HUES6 (cell line): ENCODE results near the gene FAM241B.

Source experiments
- H3K27ac ChIP-seq: 2 replicates; pipeline ENCODE4 v1.7.0; 2013; ENCODE audit warnings: low read depth, mild to moderate bottlenecking, low read length, inconsistent platforms
- H3K27me3 ChIP-seq: 2 replicates; pipeline ENCODE4 v1.6.1; 2013; ENCODE audit warnings: low read length; ENCODE audit not compliant: control insufficient read depth, insufficient read depth
- H3K36me3 ChIP-seq: 2 replicates; pipeline ENCODE4 v1.6.1; 2013; ENCODE audit warnings: low read length; ENCODE audit not compliant: control insufficient read depth, insufficient read depth
- H3K4me1 ChIP-seq: 2 replicates; pipeline ENCODE4 v1.6.1; 2013; ENCODE audit warnings: low read length; ENCODE audit not compliant: control insufficient read depth, insufficient read depth
- H3K4me3 ChIP-seq: 2 replicates; pipeline ENCODE4 v1.5.1; 2013; ENCODE audit warnings: low read depth, low read length
- H3K9ac ChIP-seq: one replicate; pipeline ENCODE4 v1.6.1; 2013; ENCODE audit warnings: mild to moderate bottlenecking, low read length
- H3K9me3 ChIP-seq: 2 replicates; pipeline ENCODE4 v1.6.1; 2013; ENCODE audit warnings: low read depth, low read length; ENCODE audit not compliant: control insufficient read depth, insufficient read depth

FAM241B gene

GRCh38 chr10:69629897-69630650 is at the start of gene FAM241B:
Gene FAM241B, plus strand, starts transcription at chr10:69630247. Its CDS starts 1,497 bp downstream, at chr10:69631744.
- Histone ChIP-seq H3K36me3 (peaks cover 18% of the 10 kb centered on the region), H3K9me3 (no peaks in the 10 kb centered on the region), H3K4me1 (peaks cover 9% of the 10 kb centered on the region; the same call in 1 of the 2 replicates), H3K27me3 (peaks cover 31% of the 10 kb centered on the region), H3K4me3 (peak within 1 kb of the TSS; percentile 82), H3K9ac (peak within 1 kb of the TSS; percentile 34), H3K27ac (no peak within 1 kb of the TSS)

GRCh38 chr10:69580435-69580834 is 49.6 kb upstream of the FAM241B start:
- Histone ChIP-seq H3K4me3 (no peak overlapping the region), H3K27ac (no peak overlapping the region), H3K36me3 (no peaks in the 10 kb centered on the region), H3K9me3 (no peaks in the 10 kb centered on the region), H3K27me3 (peaks cover 100% of the 10 kb centered on the region), H3K4me1 (peaks cover 23% of the 10 kb centered on the region), H3K9ac (no peak overlapping the region)

- Histone ChIP-seq H3K36me3 (no peaks in the 10 kb centered on the region), H3K4me1 (peaks cover 8% of the 10 kb centered on the region), H3K9me3 (no peaks in the 10 kb centered on the region; the same call in 1 of the 2 replicates), H3K4me3 (no peak overlapping the region), H3K9ac (no peak overlapping the region), H3K27me3 (peaks cover 97% of the 10 kb centered on the region), H3K27ac (no peak overlapping the region)
These were observed 46.9 kb upstream of the FAM241B start for GRCh38 chr10:69583106-69583505.

GRCh38 chr10:69584624-69585023 is 45.4 kb upstream of the FAM241B start:
- no peaks in the 10 kb centered on the region for H3K36me3 ChIP-seq
- no peaks in the 10 kb centered on the region for H3K4me1 ChIP-seq
- no peak overlapping the region for H3K27ac ChIP-seq
- no peak overlapping the region for H3K9ac ChIP-seq
- H3K27me3 ChIP-seq = peaks cover 92% of the 10 kb centered on the region
- H3K4me3 ChIP-seq = no peak overlapping the region
- no peaks in the 10 kb centered on the region; the same call in 1 of the 2 replicates for H3K9me3 ChIP-seq

- Histone ChIP-seq H3K27me3 (peaks cover 58% of the 10 kb centered on the region), H3K27ac (no peak overlapping the region), H3K4me1 (no peaks in the 10 kb centered on the region), H3K36me3 (no peaks in the 10 kb centered on the region), H3K9me3 (no peaks in the 10 kb centered on the region; the same call in 1 of the 2 replicates), H3K4me3 (no peak overlapping the region), H3K9ac (no peak overlapping the region)
These were observed 41.7 kb upstream of the FAM241B start for GRCh38 chr10:69588358-69588757.

GRCh38 chr10:69600761-69601330 is 29.2 kb upstream of the FAM241B start:
- Histone ChIP-seq H3K9me3 (no peaks in the 10 kb centered on the region), H3K4me3 (no peak overlapping the region), H3K36me3 (no peaks in the 10 kb centered on the region), H3K4me1 (no peaks in the 10 kb centered on the region), H3K9ac (no peak overlapping the region), H3K27ac (no peak overlapping the region), H3K27me3 (peaks cover 31% of the 10 kb centered on the region; the same call in 1 of the 2 replicates)

GRCh38 chr10:69609077-69609476 is 21.0 kb upstream of the FAM241B start:
- Histone ChIP-seq H3K4me3 (no peak overlapping the region), H3K4me1 (no peaks in the 10 kb centered on the region), H3K36me3 (no peaks in the 10 kb centered on the region), H3K27me3 (peaks cover 7% of the 10 kb centered on the region; the same call in 1 of the 2 replicates), H3K9ac (no peak overlapping the region), H3K9me3 (peaks cover 11% of the 10 kb centered on the region), H3K27ac (no peak overlapping the region)

GRCh38 chr10:69612760-69613159 is 17.3 kb upstream of the FAM241B start:
- peaks cover 13% of the 10 kb centered on the region for H3K9me3 ChIP-seq
- no peak overlapping the region for H3K4me3 ChIP-seq
- no peak overlapping the region for H3K27ac ChIP-seq
- H3K27me3 ChIP-seq = peaks cover 10% of the 10 kb centered on the region; the same call in 1 of the 2 replicates
- no peaks in the 10 kb centered on the region for H3K36me3 ChIP-seq
- H3K4me1 ChIP-seq = no peaks in the 10 kb centered on the region
- H3K9ac ChIP-seq = no peak overlapping the region

- peaks cover 12% of the 10 kb centered on the region; the same call in 1 of the 2 replicates for H3K9me3 ChIP-seq
- no peaks in the 10 kb centered on the region for H3K36me3 ChIP-seq
- H3K4me3 ChIP-seq = no peak overlapping the region
- H3K9ac ChIP-seq = no peak overlapping the region
- no peak overlapping the region for H3K27ac ChIP-seq
- no peaks in the 10 kb centered on the region for H3K4me1 ChIP-seq
- H3K27me3 ChIP-seq = peaks cover 10% of the 10 kb centered on the region; the same call in 1 of the 2 replicates
These were observed 15.9 kb upstream of the FAM241B start for GRCh38 chr10:69614130-69614529.

GRCh38 chr10:69616358-69616757 is 13.7 kb upstream of the FAM241B start:
- no peaks in the 10 kb centered on the region; the same call in 1 of the 2 replicates for H3K4me1 ChIP-seq
- H3K27me3 ChIP-seq = 0 out of 2 replicates have a peak, but pooled peaks cover 8% of the 10 kb centered on the region
- H3K36me3 ChIP-seq = no peaks in the 10 kb centered on the region
- H3K9ac ChIP-seq = no peak overlapping the region
- no peak overlapping the region for H3K27ac ChIP-seq
- H3K4me3 ChIP-seq = no peak overlapping the region
- peaks cover 9% of the 10 kb centered on the region; the same call in 1 of the 2 replicates for H3K9me3 ChIP-seq

- Histone ChIP-seq H3K4me1 (no peaks in the 10 kb centered on the region; the same call in 1 of the 2 replicates), H3K9me3 (peaks cover 13% of the 10 kb centered on the region), H3K36me3 (no peaks in the 10 kb centered on the region), H3K27ac (no peak overlapping the region), H3K9ac (no peak overlapping the region), H3K27me3 (0 out of 2 replicates have a peak, but pooled peaks cover 8% of the 10 kb centered on the region), H3K4me3 (no peak overlapping the region)
These were observed 11.3 kb upstream of the FAM241B start for GRCh38 chr10:69618746-69619145.
